Measurements from ENCODE around the gene PLAAT5.

GRCh38 chr11:63534895-63535461 is 44.0 kb upstream of the PLAAT5 start:
- TF ChIP-seq, protein P1, sequence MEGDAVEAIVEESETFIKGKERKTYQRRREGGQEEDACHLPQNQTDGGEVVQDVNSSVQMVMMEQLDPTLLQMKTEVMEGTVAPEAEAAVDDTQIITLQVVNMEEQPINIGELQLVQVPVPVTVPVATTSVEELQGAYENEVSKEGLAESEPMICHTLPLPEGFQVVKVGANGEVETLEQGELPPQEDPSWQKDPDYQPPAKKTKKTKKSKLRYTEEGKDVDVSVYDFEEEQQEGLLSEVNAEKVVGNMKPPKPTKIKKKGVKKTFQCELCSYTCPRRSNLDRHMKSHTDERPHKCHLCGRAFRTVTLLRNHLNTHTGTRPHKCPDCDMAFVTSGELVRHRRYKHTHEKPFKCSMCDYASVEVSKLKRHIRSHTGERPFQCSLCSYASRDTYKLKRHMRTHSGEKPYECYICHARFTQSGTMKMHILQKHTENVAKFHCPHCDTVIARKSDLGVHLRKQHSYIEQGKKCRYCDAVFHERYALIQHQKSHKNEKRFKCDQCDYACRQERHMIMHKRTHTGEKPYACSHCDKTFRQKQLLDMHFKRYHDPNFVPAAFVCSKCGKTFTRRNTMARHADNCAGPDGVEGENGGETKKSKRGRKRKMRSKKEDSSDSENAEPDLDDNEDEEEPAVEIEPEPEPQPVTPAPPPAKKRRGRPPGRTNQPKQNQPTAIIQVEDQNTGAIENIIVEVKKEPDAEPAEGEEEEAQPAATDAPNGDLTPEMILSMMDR (IDR thresholded peaks at IDR 0.05) = no peak
- no peak for TF ChIP-seq POLR2A (IDR thresholded peaks at IDR 0.05)
